Type B pancreatic cell (in vitro differentiated cells): ENCODE results near the gene ZNF205. TPM values are rescaled to one million over a fixed set of nuclear protein-coding genes. Genes with fewer than 3 reads are reported as not detected.

Experiments used
- DNase-seq: peaks from one replicate; pipeline ENCODE4 v3.0.0; 2021; ENCODE audit warnings: mixed read lengths; ENCODE audit not compliant: unreplicated experiment; ENCODE audit errors: extremely low spot score
- H3K27ac Mint-ChIP-seq: 2 replicates; pipeline ENCODE4 v1.8.0; 2021; ENCODE audit warnings: mild to moderate bottlenecking, mixed read lengths
- H3K27me3 Mint-ChIP-seq: 2 replicates; pipeline ENCODE4 v1.8.0; 2021; ENCODE audit warnings: mixed read lengths
- H3K36me3 Mint-ChIP-seq: 2 replicates; pipeline ENCODE4 v1.8.0; 2021; ENCODE audit warnings: mixed read lengths
- H3K4me1 Mint-ChIP-seq: one replicate; pipeline ENCODE4 v1.8.0; 2021; ENCODE audit warnings: mixed read lengths; ENCODE audit not compliant: unreplicated experiment
- H3K4me3 Mint-ChIP-seq: 2 replicates; pipeline ENCODE4 v1.8.0; 2021; ENCODE audit warnings: mild to moderate bottlenecking, mixed read lengths
- H3K9me3 Mint-ChIP-seq: 2 replicates; pipeline ENCODE4 v1.8.0; 2021; ENCODE audit warnings: mixed read lengths
- total RNA-seq: library from RNA; stranded (reverse); gene quantifications from 2 replicates; pipeline ENCODE4 v1.2.1, GENCODE V29; 2021; ENCODE audit warnings: low replicate concordance
- TF ChIP-seq, protein P1 (sequence below): fragments of 200-600 bp; sonication (generic); conservative IDR thresholded peaks from 2 replicates; pipeline ENCODE4 v1.5.0; 2021; ENCODE audit warnings: antibody characterized with exemption, mild to moderate bottlenecking

ZNF205 gene
- total RNA-seq, 1 donor from 2014 or later: 15.0 TPM

DNA sequence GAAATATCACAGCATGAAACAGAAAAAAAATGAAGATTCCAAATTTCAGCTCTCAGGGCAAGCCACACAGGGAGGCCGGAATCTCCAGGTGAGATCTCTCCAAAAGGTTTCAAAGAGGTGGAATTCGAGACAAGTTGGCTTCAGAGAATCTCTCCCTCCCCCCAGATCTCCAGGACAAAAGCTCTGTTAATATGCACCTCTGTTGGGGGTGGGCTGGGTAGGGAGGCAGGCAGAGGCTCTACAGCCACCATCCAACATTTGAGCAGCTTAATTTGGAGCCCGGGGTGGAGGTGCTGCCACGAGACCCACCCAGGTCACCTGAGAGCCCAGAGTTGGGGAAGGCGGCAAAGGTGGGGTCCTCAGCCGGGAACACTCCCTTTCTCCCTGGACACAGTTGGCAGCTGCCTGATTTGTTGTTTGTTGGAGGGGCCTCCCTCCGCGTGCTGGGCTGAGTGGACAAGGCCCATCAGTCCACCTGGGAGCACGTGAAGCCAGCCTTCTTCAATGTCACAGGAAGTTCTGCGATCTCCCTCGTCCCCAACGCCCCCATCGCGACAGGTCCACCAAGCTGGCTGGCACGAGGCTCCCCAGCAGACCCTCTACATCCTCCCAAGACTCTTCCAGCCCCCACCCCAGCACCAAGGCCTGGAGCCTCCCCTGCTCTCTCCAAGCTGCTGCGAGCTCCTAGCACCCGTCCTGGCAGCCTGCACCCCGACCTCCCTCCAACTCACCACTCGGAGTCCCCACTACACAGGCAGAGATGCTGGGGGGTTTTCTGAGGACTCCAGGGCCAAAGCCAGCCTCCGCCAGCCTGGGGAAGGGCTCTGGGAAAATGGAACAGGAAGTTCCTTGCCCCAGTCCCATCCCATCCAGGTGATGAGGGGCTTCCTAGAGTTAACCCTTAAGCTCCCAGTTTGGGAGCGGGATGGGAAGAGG lies 13.7 kb upstream of the ZNF205 start, which contains the start of gene ZSCAN10:
Gene ZSCAN10 (minus strand): TSS at position 836 of the 936 bp plus-strand sequence. CDS start 6,357 bp downstream, outside the sequence.
- H3K27ac Mint-ChIP-seq: peak within 1 kb of the TSS; percentile 54
- peak within 1 kb of the TSS; percentile 86 for H3K4me3 Mint-ChIP-seq
- H3K4me1 Mint-ChIP-seq: peaks cover 23% of the 10 kb centered on the region
- H3K36me3 Mint-ChIP-seq: no peaks in the 10 kb centered on the region
- H3K9me3 Mint-ChIP-seq: no peaks in the 10 kb centered on the region
- DNase-seq: no peak
- H3K27me3 Mint-ChIP-seq: peaks cover 56% of the 10 kb centered on the region
- TF ChIP-seq, protein P1, sequence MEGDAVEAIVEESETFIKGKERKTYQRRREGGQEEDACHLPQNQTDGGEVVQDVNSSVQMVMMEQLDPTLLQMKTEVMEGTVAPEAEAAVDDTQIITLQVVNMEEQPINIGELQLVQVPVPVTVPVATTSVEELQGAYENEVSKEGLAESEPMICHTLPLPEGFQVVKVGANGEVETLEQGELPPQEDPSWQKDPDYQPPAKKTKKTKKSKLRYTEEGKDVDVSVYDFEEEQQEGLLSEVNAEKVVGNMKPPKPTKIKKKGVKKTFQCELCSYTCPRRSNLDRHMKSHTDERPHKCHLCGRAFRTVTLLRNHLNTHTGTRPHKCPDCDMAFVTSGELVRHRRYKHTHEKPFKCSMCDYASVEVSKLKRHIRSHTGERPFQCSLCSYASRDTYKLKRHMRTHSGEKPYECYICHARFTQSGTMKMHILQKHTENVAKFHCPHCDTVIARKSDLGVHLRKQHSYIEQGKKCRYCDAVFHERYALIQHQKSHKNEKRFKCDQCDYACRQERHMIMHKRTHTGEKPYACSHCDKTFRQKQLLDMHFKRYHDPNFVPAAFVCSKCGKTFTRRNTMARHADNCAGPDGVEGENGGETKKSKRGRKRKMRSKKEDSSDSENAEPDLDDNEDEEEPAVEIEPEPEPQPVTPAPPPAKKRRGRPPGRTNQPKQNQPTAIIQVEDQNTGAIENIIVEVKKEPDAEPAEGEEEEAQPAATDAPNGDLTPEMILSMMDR: no peak

DNA sequence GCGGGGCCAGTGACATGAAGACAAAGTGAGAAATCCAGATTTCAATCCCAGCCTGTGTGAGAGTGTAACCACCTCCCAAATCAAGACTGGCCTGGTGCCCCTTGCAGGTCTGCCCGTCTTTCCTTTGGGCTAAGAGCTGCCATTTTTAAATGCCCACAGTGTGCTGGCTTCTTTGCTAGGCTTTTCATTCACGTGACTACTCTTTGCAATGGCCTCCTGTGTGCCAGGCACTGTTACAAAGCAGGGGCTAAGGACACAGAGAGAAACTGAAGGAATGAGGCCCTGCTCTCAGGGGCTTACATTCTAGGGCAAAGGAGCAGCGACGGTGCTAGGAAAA lies 13.0 kb upstream of the ZNF205 start:
- Mint-ChIP-seq H3K4me3 (no peak overlapping the region), H3K36me3 (no peaks in the 10 kb centered on the region), H3K9me3 (no peaks in the 10 kb centered on the region), H3K27me3 (peaks cover 56% of the 10 kb centered on the region), H3K27ac (no peak overlapping the region), H3K4me1 (peaks cover 23% of the 10 kb centered on the region)
- no peak for DNase-seq
- TF ChIP-seq, protein P1: no peak

DNA sequence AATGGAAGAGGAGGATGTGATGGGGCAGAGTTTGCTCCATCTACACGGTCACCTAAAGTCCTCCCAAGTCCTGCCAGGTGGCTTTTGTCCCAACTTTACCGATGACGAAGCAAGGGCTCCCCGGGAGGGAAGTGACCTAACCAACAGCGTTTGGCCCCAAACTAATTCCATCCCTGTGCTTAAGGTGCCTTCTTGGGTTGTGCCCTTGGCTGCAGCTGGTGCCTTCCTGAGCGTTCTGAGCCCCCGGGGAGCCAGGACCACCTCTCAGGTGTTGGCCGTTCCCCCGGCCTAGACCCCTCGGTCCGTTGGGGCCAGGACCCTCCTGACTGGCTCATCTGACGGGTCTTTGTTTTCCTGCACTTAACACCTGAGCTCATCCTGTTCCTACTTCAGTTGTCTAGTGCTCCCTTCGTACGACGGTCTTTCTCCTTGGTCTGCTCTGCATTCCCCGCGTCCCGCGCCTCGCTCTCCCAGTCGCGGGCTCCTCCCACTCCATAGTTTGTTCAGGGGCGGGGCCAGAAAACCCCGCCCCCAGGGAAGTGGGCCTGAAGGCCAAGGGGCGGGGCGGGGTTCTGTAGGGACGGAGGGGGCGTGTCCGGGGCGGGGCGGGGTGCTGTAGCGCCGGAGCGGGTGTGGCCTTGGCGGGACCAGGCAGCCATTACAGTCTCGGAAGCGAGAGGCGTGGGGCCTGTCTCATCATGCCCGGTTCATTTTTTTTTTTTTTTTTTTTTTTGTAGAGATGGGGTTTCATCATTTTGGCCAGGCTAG lies 12.5 kb upstream of the ZNF205 start:
- Mint-ChIP-seq H3K27ac (peak overlapping the region; percentile 54), H3K4me1 (peaks cover 23% of the 10 kb centered on the region), H3K4me3 (peak overlapping the region; percentile 86), H3K27me3 (peaks cover 52% of the 10 kb centered on the region), H3K36me3 (no peaks in the 10 kb centered on the region), H3K9me3 (no peaks in the 10 kb centered on the region)
- peak; percentile 91 for DNase-seq
- TF ChIP-seq, protein P1: no peak

DNA sequence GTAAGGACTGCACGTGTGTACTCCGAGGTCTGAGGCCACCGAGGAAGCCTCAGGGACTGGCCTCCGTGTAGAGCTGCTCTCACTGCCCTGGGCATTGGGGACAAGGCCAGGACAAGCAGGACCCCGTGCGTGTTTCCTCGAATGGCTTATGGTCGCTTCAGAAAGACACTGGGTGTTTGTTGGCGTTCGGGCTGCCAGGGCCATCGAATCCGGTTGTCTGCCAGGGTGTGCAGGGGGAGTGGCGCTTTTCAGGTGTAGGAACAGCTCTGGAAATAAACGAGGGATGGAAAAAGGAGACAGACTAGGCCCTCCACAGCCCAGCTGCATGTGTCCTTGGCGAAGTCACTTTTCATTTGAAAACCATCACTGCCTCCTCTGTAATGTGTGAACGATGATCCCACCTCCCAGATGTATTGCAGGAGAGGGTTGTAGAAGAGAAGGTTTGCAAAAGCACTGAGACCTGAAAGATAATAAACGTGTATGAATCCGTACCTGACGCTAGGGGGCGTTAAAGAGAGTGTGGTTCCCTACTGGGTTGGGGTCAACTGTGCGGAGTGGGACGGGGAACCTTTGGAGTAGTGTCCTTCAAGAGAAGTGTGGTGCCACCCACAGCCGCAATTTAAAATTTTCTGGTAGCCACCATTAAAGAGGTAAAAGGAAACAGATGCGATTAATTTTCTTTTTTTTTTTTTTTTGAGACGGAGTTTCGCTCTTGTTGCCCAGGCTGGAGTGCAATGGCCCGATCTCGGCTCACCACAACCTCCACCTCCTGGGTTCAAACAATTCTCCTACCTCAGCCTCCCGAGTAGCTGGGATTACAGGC lies 11.2 kb upstream of the ZNF205 start:
- Mint-ChIP-seq H3K4me1 (peaks cover 28% of the 10 kb centered on the region), H3K36me3 (no peaks in the 10 kb centered on the region), H3K27me3 (peaks cover 50% of the 10 kb centered on the region), H3K9me3 (no peaks in the 10 kb centered on the region), H3K4me3 (peak overlapping the region; percentile 29), H3K27ac (no peak overlapping the region)
- DNase-seq: no peak
- TF ChIP-seq, protein P1: peak; percentile 77

DNA sequence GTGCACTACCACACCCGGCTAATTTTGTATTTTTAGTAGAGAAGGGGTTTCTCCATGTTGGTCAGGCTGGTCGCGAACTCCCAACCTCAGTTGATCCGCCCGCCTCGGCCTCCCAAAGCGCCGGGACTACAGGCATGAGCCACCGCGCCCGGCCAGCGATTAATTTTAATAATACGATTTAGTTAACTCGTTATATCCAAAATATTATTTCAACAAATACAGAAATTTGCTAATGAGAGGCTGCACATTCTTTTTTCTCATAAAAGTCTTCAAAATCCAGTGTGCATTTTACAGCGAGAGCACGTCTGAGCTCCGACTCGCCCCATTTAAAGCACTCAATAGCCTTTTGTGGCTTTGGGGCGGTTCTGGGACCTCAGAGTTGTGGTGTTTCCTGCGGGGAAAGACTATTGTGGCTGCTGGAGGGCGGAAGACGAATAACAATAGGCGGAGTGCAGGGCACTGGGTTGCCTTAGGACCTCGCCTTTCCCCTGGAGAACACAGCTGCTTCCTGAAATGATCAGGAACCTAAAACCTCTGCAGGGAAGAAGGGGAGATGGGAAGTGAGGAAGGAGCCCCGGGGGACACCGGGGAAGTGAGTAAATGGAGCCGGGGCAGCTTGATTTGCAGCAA lies 10.4 kb upstream of the ZNF205 start:
- TF ChIP-seq, protein P1: no peak
- Mint-ChIP-seq H3K4me1 (peaks cover 28% of the 10 kb centered on the region), H3K27me3 (peaks cover 46% of the 10 kb centered on the region), H3K27ac (peak overlapping the region; percentile 65), H3K4me3 (peak overlapping the region; percentile 48), H3K9me3 (no peaks in the 10 kb centered on the region), H3K36me3 (no peaks in the 10 kb centered on the region)
- DNase-seq: no peak
